Fibroblast of villous mesenchyme (primary cell): ENCODE results near the gene PARVG. TPM values are rescaled to one million over a fixed set of nuclear protein-coding genes. Genes with fewer than 3 reads are reported as not detected.

Experiments
- DNase-seq: peaks from one replicate; pipeline ENCODE4 v3.0.0-alpha.2; 2010; ENCODE audit warnings: low read depth
- H3K4me3 ChIP-seq: 2 replicates; pipeline ENCODE4 v1.5.1; 2011; ENCODE audit warnings: low read depth, mild to moderate bottlenecking, low read length
- CTCF ChIP-seq: IDR thresholded peaks from 2 replicates; pipeline ENCODE4 v1.5.1; 2012; ENCODE audit warnings: low read depth, mild to moderate bottlenecking, low read length; ENCODE audit not compliant: insufficient read depth
- total RNA-seq: library from RNA; depleted of rRNA; stranded (reverse); fragments of >200 nt; gene quantifications from 2 replicates; pipeline ENCODE4 v1.2.3, GENCODE V29; 2012

PARVG gene
- total RNA-seq, 1 donor, result not detected

- DNase-seq, result no peak
- TF ChIP-seq CTCF, result no peak
- no peak overlapping the region for H3K4me3 ChIP-seq
These were observed 28.6 kb downstream of the PARVG start for GRCh38 chr22:44209343-44209742.

GRCh38 chr22:44210722-44211121, 30.0 kb downstream of the PARVG start:
- no peak overlapping the region for H3K4me3 ChIP-seq
- no peak for TF ChIP-seq CTCF
- no peak for DNase-seq

- no peak overlapping the region for H3K4me3 ChIP-seq
- no peak for DNase-seq
- no peak for TF ChIP-seq CTCF
These were observed 30.7 kb downstream of the PARVG start for GRCh38 chr22:44211256-44211945.

DNA sequence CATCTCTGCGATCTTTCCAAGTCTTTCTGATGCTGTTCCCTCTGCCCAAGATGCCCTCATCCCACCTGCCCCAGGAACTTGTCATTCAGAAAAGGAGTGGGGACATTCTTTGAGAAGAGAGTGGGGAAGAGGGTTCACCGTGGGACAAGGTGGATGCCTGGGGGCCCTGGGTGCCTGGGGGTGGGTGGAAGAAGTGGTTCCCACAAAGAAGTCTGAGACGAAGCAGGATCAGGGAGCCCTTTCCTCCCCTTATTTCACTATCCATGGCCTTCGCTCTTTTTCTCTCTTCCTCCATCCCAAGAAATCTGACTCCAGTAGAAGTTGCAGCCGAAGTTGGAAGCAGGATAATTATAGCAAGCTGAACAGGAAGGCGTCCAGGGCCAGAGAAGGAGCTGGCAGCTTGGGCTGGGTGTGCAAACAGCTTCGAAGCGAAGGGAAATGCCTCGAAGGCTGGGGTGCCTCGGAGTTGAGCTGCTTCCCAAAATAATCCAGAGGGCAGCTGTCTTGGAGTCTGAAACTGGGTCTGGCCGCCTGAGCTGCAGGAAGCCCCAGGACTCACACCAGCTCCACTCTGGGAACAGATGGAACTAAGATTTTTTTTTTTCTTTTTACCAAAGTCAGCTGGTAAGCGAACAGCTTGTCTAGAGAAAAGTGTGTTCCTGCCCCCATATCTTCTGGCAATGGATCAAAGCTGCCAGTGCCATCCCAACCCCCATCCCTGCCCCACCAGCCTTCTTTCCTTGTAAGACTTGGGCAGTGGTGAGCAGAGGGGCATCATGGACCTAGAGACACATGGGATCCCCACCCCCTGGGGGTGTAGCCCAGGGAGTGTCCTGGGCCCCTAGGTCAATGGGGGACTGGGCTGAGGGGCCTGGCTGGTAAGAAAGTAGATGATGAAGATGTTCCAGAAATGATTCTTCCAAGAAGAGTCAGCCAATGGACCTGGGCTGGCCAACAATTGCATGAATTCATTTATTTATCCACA, 31.5 kb downstream of the PARVG start:
- DNase-seq, result no peak
- no peak for TF ChIP-seq CTCF
- H3K4me3 ChIP-seq, result no peak overlapping the region

GRCh38 chr22:44212936-44213335, 32.2 kb downstream of the PARVG start:
- no peak for TF ChIP-seq CTCF
- DNase-seq, result no peak
- no peak overlapping the region for H3K4me3 ChIP-seq

GRCh38 chr22:44213489-44214043, 32.8 kb downstream of the PARVG start:
- DNase-seq, result no peak
- no peak overlapping the region for H3K4me3 ChIP-seq
- TF ChIP-seq CTCF, result no peak
